Raji (cell line): Measurements from ENCODE around the gene RARB.

Source experiments
- POLR2A ChIP-seq: IDR thresholded peaks from 2 replicates; pipeline ENCODE4 v1.6.1; 2011; ENCODE audit warnings: low read depth, low read length, control low read depth; ENCODE audit not compliant: insufficient read depth

The RARB gene

DNA sequence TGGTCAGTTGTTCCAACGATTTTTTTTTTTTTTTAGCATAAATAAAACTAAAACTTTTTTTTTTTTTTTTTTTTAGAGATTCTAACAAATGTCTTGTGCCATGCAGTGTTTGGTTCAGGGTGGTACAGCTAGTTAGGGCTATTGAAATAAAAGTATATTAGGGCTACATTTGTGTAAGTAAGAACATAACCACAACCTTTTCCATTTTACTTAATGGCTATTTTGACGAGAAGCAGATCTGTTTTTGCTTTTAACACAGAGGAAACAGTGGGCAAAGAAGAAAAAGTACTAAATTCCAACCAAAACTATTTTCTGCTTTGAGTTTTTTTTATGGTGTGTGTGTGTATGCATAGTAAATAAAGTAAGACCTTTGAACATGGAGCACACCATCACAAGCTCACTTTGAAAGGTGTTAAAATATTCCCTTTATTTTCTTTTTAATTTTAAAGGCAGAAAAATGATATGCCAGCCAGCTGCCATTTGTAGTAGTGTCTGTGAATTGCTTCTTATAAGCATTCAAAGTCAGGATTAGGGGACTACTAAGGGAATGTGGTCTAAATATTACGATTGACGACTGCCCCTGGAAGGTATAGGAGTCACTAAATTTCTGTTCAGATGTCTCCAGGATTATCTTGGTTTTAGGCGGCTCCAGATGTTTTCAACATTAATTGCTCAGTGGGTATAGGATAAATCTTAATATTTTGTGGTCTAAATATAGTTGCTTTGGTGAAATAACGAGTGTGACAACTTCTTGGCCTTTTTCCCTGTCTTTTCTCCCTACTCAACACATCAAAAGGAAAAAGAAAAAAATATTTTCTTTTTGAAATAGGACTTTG lies 3.1 kb downstream of the RARB start:
- no peak for TF ChIP-seq POLR2A

DNA sequence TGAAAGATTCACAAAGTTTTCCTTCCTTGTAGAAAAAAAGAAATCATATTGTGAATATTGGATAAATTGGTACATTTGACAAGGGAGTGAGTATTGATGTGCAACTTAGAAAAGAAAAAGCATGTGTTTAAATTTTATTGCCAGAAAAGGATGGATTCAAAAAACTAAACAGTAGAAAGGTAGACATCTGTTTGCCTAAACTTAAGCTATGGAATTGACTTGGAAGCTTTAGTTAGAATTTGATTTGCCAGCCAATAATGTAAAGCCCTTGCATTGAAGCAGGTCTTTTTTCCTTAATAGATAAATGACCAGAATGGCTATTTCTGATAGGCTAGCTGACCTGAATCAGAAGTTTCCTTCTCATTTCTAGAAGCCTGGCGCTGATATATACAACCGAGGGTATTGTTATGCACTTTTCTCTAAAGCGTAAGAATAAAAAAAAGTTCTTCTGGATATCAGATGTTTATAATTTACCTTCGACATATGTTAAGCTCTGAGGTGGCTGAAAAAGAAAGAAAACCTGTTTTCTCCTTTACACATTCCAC lies 4.2 kb downstream of the RARB start:
- no peak for TF ChIP-seq POLR2A

DNA sequence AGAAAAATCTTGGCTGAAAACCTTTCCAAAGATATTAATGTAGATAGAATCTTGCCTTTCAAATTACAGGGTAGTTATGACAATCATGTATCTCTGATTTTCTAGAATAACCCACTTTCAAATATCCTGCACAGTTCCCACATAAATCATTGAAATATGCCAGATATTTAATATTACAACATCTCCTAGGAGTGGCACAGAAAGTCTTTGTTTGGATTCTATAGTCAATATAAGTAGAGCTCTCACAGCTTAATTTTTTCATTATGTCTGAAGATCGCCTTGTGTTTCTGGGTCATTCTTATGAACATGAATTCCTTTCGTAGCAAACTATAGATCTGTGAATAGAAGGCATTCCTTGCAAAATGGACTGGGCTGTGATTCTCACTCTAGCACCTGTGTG lies 5.0 kb downstream of the RARB start:
- TF ChIP-seq POLR2A: no peak

DNA sequence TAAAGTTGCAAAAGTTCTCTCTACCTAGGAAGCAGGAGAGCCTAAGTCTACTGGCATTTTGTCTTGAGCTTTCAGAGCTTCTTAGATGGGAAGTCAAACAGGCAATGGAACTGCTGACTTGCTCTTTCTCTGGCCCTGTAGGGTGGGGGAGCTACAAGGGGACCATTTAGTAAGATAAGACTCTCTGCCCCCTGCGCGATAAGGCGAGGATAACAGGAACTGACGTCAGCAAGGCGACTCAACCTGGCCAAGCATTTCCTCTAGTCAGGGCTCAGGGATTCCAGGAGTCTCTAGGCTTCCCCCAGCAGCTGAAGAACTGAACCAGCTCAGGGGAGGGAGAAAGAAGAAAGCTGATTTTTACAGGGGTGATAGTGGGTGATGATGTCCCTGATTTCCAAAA lies 5.8 kb downstream of the RARB start:
- no peak for TF ChIP-seq POLR2A

DNA sequence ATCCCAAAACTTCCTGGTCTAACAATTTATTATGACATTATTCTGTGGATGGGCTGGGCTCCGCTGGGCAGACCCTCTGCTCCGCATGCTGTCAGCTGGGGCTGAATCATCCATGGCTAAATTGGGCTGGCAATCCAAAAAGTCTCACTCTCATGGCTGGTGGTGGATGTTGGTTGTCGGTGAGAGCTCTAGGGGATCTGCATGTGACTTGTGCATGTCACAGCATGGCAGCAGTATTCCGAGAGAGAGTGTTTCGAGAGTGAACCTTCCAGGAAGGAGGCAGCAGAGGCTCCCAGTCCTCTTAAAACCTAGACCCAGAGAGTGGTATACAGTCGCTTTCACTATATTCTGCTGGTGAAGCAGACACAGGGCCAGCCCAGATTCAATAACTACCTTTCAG lies 9.9 kb downstream of the RARB start:
- TF ChIP-seq POLR2A: no peak

DNA sequence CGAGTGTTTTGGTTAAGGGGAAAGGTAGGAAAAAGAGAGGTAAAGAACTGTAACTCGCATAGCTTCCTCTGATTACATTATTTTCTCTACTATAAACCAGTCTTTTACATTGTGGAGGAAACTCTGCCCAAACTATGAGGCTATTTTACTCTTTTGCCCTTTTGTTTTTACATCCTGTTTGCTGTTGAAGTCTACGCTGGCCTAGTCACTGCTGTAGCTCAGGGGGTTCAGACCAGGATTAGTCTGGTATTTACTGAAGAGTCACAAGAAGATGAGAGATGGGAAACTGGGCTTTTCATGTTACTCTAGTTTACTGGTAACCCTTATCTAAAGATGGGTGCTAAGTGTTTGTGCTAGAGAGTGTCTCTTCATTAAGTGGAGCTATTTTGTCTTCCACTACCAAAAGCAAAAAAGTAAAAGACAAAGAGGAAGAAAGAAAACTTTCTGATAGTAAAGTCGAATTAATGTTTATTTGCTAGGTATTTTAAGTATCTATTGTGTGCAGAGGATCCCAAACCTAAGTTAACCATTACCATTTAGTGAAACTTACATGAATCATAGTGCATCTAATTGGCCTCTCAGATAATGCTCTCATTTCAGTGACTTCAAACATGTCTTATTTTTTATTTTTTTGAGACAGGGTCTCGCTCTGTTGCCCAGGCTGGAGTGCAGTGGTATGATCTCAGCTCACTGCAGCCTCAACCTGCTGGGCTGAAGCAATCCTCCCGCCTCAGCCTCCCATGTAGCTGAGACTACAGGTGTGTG lies 10.9 kb downstream of the RARB start:
- no peak for TF ChIP-seq POLR2A

DNA sequence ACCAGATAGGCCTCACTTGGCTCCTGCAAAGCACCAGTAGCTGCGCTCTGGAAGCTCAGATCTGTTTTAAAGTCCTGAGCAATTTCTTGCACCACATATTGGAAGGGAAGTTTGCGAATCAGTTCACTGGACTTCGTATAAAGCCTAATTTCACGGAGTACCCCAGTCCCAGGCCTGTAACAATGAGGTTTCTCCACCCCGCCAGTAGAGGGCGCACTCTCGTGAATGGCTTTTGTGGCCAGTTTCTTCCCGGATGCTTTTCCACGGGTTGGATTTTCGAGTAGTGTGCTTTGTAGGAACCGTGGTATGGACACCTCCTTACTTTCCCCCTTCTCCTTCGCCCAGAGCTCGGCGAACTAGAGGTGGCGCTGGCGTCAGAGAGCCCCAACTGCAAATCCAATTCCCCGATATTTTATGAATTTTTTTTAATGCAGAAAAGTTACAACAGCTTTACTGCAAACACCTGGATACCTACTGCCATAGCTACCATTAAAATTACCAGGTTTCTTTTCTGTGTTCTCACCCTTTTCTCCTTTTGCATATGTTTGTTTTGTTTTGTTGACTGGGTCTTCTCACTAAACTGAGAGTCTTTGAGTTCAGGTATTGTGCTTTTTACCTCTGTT lies 13.3 kb downstream of the RARB start:
- TF ChIP-seq POLR2A: no peak

DNA sequence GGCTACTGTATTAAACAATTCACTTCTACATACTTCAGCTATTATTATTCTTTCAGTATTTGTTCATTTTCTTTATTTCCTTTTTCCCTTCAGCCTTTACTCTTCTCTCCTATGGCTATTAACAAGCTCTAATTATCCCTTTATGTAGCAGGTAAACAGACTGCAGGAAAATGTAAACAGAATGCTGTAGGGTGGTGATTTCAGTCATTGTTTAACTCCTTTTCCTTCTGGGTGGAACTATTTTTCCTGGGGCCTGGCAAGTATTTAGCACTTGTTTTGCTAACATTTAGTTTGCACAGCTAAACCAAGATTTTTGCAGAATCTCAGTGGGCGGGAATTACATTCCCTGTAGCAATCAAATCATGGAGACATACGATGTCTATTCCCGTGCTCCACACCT lies 14.4 kb downstream of the RARB start:
- TF ChIP-seq POLR2A: no peak

DNA sequence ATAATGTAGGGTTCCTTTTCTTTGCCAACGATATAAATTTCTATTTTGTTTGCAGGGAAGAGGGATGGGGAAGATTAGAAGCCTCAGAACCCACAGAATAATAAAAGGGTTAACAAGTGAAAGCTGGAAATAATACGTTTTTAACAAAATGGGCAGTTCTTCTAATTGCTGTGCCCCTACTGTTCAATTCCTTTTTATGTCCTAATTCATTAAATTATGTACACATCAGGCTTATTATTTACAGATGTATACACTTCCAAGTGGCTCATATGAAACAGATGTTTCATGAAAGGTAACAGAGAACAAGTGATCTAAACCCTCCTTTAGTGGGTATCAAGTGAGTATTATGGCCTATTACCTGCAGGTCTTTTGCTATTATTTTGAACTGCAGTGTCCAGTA lies 16.2 kb downstream of the RARB start:
- no peak for TF ChIP-seq POLR2A

DNA sequence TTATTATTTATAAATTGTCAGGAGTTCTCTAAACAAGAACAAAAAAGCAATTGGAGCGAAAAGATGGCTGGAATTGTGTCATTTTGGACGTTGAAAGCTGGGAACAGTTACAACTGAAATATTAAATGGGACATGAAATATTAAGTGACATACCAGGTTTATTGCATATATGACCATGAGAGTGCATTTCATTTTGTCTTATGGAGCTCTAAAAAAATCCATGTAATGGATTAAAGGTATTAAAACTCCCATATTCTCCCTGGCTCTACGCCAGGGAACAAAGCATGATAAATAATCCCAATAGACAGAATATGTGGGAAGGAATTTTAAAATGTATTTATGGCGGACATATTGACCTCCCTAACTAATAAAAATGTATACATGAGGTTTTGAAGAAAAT lies 17.7 kb downstream of the RARB start:
- no peak for TF ChIP-seq POLR2A

DNA sequence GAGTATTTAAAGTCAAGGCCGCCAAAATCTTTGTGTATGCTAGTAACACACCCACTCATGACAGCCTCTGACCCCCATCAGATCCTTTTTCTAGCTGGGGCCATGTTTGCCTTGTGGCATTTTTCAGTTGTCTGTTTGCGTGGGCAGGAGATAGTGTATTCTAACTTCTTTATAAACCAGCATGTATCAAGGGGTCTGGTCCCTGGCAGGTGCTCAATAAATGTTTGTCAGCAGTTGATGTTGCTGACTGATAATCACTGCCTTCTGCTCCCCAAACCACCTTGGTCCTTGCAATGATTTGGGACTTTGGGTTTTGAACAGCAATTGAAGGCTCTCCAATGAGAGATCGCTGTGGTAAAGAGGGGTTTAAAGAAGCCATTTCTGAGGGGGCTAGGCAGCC lies 19.2 kb downstream of the RARB start:
- TF ChIP-seq POLR2A: no peak

DNA sequence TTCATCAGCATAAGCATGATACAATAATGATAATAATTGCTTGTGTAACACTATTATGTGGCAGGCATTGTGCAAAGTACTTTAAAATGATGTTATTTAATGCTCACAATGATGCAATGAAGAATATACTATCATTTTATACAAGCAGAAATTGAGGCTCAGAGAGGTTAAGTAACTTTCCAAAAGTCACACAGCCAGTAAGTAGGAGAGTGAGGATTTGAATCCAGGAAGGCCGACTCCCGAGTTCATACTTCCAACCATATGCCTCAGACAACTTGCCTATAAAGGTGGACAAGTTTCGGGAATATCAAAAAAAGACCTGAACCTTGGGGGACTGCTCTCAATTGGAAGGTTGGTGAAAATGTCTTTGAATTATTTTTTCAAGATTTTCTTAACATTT lies 19.9 kb downstream of the RARB start:
- TF ChIP-seq POLR2A: no peak

DNA sequence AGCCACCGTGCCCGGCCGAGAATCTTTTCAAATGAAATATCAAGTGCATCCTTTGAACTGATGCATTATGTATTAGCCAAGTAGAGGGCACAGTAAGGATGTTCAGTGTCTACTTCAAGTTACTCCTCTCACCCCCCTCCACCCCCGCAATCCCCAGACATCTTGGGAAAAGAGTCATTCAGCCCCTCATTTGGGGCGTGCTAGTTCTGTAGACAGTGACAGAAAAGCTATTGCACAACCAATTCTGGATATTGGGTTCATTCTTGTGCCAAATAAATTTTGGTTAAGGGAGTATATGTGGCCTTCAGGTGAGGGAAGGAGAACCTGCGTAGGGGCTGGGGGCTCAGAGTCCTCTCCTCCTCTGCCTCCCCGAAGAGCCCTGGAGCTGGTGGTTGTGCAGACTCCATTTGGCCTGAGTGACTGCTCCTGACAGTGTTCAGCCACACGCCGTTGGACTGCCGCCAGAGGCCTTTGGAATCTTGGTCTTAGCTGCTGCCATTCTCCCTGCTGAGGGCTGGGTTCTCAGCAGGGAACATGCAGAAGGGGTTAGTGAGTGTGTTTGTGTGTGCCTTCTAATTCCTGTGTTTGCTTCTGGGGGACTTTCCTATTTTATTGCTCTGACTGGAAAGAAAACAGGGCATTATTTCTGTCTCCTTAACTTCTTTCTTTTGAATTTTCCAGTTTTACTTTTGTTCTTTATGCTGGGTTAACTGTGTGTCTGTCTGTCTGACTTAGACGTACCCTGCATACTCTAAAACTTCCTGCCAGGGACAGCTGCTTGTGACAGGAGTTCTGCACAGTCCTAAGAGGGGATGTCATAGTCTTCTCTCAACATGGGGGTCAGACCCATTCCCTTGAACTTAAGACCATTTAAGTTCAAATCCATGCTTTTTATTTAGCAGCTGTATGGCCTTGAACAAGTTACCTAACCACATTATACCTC lies 21.0 kb downstream of the RARB start:
- TF ChIP-seq POLR2A: no peak

DNA sequence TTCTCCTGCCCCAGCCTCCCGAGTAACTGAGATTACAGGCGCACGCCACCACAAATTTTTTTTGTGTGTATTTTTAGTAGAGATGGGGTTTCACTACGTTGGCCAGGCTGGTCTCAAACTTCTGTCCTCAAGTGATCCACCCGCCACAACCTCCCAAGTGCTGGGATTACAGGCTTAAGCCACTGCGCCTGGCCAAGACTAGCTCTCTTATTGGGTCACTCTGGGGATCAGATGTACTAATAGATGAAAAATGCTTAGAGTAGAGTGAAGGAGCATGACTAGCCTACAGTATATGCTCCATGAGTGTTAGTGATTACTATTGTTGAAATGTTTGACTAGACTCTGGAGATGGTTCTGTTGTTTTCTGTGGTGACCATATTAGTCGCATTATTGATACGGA lies 21.8 kb downstream of the RARB start:
- no peak for TF ChIP-seq POLR2A

DNA sequence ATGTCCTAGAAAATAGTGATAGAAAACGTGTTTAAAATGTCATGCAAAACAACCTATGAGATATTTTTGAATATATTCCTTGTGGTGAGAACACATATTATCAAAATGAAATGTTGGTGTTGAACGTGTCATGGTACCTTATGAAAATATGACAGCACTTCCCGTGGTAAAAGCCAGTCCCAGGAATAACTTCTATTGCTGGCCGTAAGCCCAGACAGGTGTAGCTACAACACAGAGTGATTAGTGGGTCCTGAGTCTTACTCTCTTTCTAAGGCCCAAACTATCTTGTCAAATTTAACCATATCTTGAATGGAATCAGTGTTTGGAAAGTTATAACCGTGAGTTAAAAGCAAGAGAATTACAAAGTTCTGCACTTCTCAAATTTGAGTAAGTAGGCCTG lies 24.1 kb downstream of the RARB start:
- TF ChIP-seq POLR2A: no peak
